ENCODE measurements around the gene ZNF385D.

The ZNF385D gene

GRCh38 chr3:21641959-21642358, 109.1 kb downstream of the ZNF385D start:
- no peak overlapping the region for H3K9ac ChIP-seq (ENCODE audit: low read depth, low read length)
- no peaks in the 10 kb centered on the region for H3K9me3 ChIP-seq (ENCODE audit: insufficient read depth, low read depth, low read length)
- H3K36me3 ChIP-seq (ENCODE audit: insufficient read depth, low read depth, low read length) = no peaks in the 10 kb centered on the region
- no peak overlapping the region for H3K27ac ChIP-seq (ENCODE audit: low read length)
- H3K4me3 ChIP-seq (ENCODE audit: low read length) = no peak overlapping the region
- H3K4me1 ChIP-seq (ENCODE audit: insufficient read depth, low read length) = peaks cover 4% of the 10 kb centered on the region; the same call in 1 of the 2 replicates
- H3K27me3 ChIP-seq (ENCODE audit: insufficient read depth, low read length) = no peaks in the 10 kb centered on the region

DNA sequence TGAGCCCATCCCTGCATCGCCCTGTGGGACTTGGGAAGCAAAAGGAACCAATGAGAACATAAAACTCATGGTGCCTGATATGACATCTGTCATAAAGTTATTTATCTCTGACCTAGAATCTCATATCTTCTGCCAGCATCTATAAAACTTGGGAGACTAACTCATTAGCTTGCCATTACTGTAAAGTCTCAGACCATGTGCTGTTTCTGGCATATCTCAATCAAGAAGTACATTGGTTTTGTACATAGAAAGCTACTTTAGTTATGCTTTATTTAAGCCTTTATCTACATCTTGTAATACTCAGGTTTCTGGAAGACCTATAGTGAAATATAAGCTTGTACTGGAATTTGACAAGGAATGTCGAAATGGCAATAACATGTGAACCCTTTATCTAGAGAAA, 112.5 kb downstream of the ZNF385D start:
- H3K27ac ChIP-seq (ENCODE audit: low read length) = no peak overlapping the region
- H3K27me3 ChIP-seq (ENCODE audit: insufficient read depth, low read length) = no peaks in the 10 kb centered on the region
- no peak overlapping the region for H3K9ac ChIP-seq (ENCODE audit: low read depth, low read length)
- no peak overlapping the region for H3K4me3 ChIP-seq (ENCODE audit: low read length)
- H3K9me3 ChIP-seq (ENCODE audit: insufficient read depth, low read depth, low read length) = no peaks in the 10 kb centered on the region
- H3K36me3 ChIP-seq (ENCODE audit: insufficient read depth, low read depth, low read length) = no peaks in the 10 kb centered on the region
- H3K4me1 ChIP-seq (ENCODE audit: insufficient read depth, low read length) = no peaks in the 10 kb centered on the region

GRCh38 chr3:21634112-21634511, 116.9 kb downstream of the ZNF385D start:
- Histone ChIP-seq H3K27ac (ENCODE audit: low read length) (no peak overlapping the region), H3K4me3 (ENCODE audit: low read length) (no peak overlapping the region), H3K9me3 (ENCODE audit: insufficient read depth, low read depth, low read length) (no peaks in the 10 kb centered on the region), H3K9ac (ENCODE audit: low read depth, low read length) (no peak overlapping the region), H3K36me3 (ENCODE audit: insufficient read depth, low read depth, low read length) (no peaks in the 10 kb centered on the region), H3K27me3 (ENCODE audit: insufficient read depth, low read length) (no peaks in the 10 kb centered on the region), H3K4me1 (ENCODE audit: insufficient read depth, low read length) (no peaks in the 10 kb centered on the region)

DNA sequence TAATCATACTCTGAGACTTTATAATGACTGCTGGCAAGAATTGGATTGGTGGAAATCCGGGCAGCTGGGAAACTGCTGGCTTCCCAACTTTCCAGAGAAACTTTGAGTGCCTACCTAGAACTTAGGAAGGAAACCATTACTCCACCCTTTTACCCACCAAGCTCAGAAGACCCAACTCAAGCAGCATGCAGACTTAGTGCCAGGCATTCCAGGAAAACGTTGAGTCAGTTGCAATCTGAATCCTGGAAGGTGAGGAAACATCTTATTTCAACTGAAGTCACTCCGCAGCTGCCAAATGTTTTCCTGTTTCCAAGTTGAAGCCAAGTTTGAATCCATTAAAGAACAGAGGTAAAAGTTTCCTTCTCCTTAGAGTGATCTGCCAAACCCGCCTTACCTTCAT, 126.5 kb downstream of the ZNF385D start:
- Histone ChIP-seq H3K36me3 (ENCODE audit: insufficient read depth, low read depth, low read length) (no peaks in the 10 kb centered on the region), H3K9ac (ENCODE audit: low read depth, low read length) (no peak overlapping the region), H3K27ac (ENCODE audit: low read length) (no peak overlapping the region)

DNA sequence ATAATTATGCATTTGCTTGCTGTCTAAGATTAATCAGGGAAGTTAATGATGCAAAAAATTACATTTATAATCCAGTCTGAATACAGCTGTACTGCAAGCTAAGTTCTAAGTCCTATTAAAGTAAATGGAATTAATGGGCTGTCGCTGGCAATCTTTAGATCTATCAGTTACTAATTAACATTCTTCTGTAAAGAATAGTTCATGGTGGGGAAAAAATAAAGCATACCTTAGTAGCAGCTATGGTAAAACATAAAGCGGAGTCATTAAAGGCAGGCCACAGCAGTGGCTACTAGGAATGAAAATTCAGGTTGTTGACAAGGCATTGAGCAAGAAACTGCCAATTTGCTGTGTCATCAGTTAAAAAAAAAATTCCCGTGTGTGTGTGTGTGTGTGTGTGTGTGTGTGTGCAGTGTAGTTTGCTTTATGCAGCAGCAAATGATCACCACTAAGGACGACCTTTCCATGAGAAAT, 129.8 kb downstream of the ZNF385D start:
- Histone ChIP-seq H3K27me3 (ENCODE audit: insufficient read depth, low read length) (no peaks in the 10 kb centered on the region), H3K27ac (ENCODE audit: low read length) (no peak overlapping the region), H3K36me3 (ENCODE audit: insufficient read depth, low read depth, low read length) (no peaks in the 10 kb centered on the region), H3K9ac (ENCODE audit: low read depth, low read length) (no peak overlapping the region), H3K9me3 (ENCODE audit: insufficient read depth, low read depth, low read length) (no peaks in the 10 kb centered on the region), H3K4me1 (ENCODE audit: insufficient read depth, low read length) (no peaks in the 10 kb centered on the region), H3K4me3 (ENCODE audit: low read length) (no peak overlapping the region)

More for the DNA sequence above, 126.5 kb downstream of the ZNF385D start:
- no peaks in the 10 kb centered on the region for H3K27me3 ChIP-seq (ENCODE audit: insufficient read depth, low read length)
- H3K4me3 ChIP-seq (ENCODE audit: low read length) = no peak overlapping the region
- no peaks in the 10 kb centered on the region for H3K4me1 ChIP-seq (ENCODE audit: insufficient read depth, low read length)
- no peaks in the 10 kb centered on the region for H3K9me3 ChIP-seq (ENCODE audit: insufficient read depth, low read depth, low read length)

DNA sequence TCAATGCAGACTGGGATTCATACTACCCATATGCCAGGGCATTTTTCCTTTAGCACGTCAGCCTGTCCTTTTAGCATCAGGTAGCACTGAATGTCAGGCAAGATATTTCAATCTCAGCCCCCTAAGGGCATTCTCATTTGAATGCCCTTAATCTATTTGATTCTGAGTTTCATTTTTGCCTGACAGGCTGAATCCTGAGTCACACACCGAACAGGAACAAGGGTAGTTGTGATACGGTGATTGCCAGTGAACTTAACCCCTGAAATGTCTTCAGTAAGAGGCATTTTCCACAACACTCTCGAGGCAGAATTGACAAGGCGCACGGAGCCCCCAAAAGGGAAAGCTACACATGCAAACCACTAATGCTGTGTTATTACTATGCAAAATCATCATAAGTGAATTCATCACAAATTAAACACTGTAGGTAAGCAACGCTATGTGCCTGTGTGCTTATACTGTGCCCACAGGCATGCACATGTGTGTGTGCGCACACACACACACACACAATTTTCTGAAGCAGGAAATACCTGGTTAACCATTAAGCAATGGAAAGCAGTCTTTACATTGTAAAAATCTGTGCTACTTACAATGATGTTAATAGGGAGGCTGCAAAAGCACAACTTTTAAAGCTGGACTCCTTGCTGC, 130.4 kb downstream of the ZNF385D start:
- Histone ChIP-seq H3K9me3 (ENCODE audit: insufficient read depth, low read depth, low read length) (no peaks in the 10 kb centered on the region), H3K9ac (ENCODE audit: low read depth, low read length) (no peak overlapping the region), H3K4me1 (ENCODE audit: insufficient read depth, low read length) (no peaks in the 10 kb centered on the region), H3K36me3 (ENCODE audit: insufficient read depth, low read depth, low read length) (no peaks in the 10 kb centered on the region), H3K4me3 (ENCODE audit: low read length) (no peak overlapping the region), H3K27me3 (ENCODE audit: insufficient read depth, low read length) (no peaks in the 10 kb centered on the region), H3K27ac (ENCODE audit: low read length) (no peak overlapping the region)

- 0 out of 2 replicates have a peak, but pooled peaks cover 3% of the 10 kb centered on the region for H3K4me1 ChIP-seq (ENCODE audit: insufficient read depth, low read length)
- no peak overlapping the region for H3K9ac ChIP-seq (ENCODE audit: low read depth, low read length)
- H3K27me3 ChIP-seq (ENCODE audit: insufficient read depth, low read length) = no peaks in the 10 kb centered on the region
- no peak overlapping the region for H3K4me3 ChIP-seq (ENCODE audit: low read length)
- H3K36me3 ChIP-seq (ENCODE audit: insufficient read depth, low read depth, low read length) = no peaks in the 10 kb centered on the region
- no peak overlapping the region for H3K27ac ChIP-seq (ENCODE audit: low read length)
- H3K9me3 ChIP-seq (ENCODE audit: insufficient read depth, low read depth, low read length) = no peaks in the 10 kb centered on the region
These were observed 132.3 kb downstream of the ZNF385D start for GRCh38 chr3:21618695-21619094.

DNA sequence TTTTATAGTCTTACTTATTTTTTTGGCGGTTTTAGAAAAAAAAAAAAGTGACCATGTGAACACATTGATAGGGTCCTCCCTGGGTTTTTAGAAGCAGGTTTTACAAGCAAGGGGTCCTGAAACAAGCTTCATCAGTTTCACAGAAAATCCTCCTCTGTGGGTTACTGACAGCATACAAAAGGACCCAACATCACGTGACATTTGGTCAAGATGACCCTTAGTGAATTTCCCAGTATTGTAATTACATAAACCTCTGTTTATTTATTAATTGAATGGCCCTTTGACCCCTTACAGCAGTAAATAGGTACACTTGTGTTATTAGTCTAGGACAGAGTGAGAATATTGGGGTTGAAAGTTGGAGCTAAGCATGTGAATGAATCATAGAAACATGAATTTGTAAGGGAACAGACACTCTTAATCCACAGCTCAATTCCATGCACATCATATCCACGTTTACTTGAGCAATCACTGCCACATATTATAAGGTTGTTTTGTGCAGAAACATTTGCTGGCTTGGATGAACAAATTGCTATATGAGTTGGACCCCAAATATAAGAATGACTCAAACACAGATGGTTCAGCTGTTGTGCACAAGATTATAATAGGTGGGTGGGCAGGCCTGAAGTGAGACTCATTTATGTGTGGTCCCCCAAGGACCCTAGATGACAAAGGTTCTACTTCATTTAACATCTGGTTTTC, 137.5 kb downstream of the ZNF385D start:
- H3K9ac ChIP-seq (ENCODE audit: low read depth, low read length) = no peak overlapping the region
- 0 out of 2 replicates have a peak, but pooled peaks cover 3% of the 10 kb centered on the region for H3K4me1 ChIP-seq (ENCODE audit: insufficient read depth, low read length)
- H3K27me3 ChIP-seq (ENCODE audit: insufficient read depth, low read length) = no peaks in the 10 kb centered on the region
- H3K9me3 ChIP-seq (ENCODE audit: insufficient read depth, low read depth, low read length) = no peaks in the 10 kb centered on the region
- H3K4me3 ChIP-seq (ENCODE audit: low read length) = no peak overlapping the region
- H3K36me3 ChIP-seq (ENCODE audit: insufficient read depth, low read depth, low read length) = no peaks in the 10 kb centered on the region
- H3K27ac ChIP-seq (ENCODE audit: low read length) = no peak overlapping the region

DNA sequence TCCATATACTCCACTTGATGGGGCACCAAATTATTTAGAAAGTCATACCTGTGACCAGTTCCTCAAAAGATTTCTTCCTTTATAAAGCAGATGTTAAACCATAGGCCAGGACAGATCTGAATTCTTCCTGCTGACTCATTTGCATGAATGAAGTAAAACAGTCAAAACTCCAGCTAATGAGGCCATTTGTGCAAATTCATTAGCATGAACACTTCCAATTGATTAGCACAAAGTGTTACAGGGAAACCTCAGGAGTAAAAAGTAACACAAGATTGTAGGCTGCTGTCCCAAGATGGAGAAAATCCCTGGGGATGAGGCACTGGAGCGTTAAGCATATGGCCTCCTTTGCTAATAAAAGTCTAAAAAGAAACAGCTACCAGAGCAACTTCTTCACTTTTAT, 149.8 kb downstream of the ZNF385D start:
- Histone ChIP-seq H3K27ac (ENCODE audit: low read length) (no peak overlapping the region), H3K4me1 (ENCODE audit: insufficient read depth, low read length) (no peaks in the 10 kb centered on the region), H3K36me3 (ENCODE audit: insufficient read depth, low read depth, low read length) (no peaks in the 10 kb centered on the region), H3K9me3 (ENCODE audit: insufficient read depth, low read depth, low read length) (no peaks in the 10 kb centered on the region), H3K9ac (ENCODE audit: low read depth, low read length) (no peak overlapping the region), H3K27me3 (ENCODE audit: insufficient read depth, low read length) (no peaks in the 10 kb centered on the region), H3K4me3 (ENCODE audit: low read length) (no peak overlapping the region)

DNA sequence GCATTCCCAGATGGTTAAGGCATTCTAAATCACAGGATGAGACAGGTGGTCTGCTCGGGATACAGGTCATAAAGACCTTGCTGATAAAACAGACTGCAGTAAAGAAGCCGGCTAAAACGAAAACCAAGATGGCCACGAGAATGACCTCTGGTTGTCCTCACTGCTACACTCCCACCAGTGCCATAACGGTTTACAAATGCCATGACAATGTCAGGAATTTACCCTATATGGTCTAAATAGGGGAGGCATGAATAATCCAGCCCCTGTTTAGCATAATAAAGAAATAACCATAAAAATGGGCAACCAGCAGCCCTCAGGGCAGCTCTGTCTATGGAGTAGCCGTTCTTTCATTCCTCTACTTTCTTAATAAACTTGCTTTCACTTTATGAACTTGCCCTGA, 151.1 kb downstream of the ZNF385D start:
- no peak overlapping the region for H3K4me3 ChIP-seq (ENCODE audit: low read length)
- H3K36me3 ChIP-seq (ENCODE audit: insufficient read depth, low read depth, low read length) = no peaks in the 10 kb centered on the region
- H3K27me3 ChIP-seq (ENCODE audit: insufficient read depth, low read length) = no peaks in the 10 kb centered on the region
- H3K9ac ChIP-seq (ENCODE audit: low read depth, low read length) = no peak overlapping the region
- no peaks in the 10 kb centered on the region for H3K9me3 ChIP-seq (ENCODE audit: insufficient read depth, low read depth, low read length)
- no peaks in the 10 kb centered on the region for H3K4me1 ChIP-seq (ENCODE audit: insufficient read depth, low read length)
- no peak overlapping the region for H3K27ac ChIP-seq (ENCODE audit: low read length)

GRCh38 chr3:21592828-21593227, 158.2 kb downstream of the ZNF385D start:
- H3K36me3 ChIP-seq (ENCODE audit: insufficient read depth, low read depth, low read length) = no peaks in the 10 kb centered on the region
- H3K27ac ChIP-seq (ENCODE audit: low read length) = no peak overlapping the region
- no peaks in the 10 kb centered on the region for H3K27me3 ChIP-seq (ENCODE audit: insufficient read depth, low read length)
- no peaks in the 10 kb centered on the region for H3K9me3 ChIP-seq (ENCODE audit: insufficient read depth, low read depth, low read length)
- H3K4me1 ChIP-seq (ENCODE audit: insufficient read depth, low read length) = no peaks in the 10 kb centered on the region
- H3K9ac ChIP-seq (ENCODE audit: low read depth, low read length) = no peak overlapping the region
- H3K4me3 ChIP-seq (ENCODE audit: low read length) = no peak overlapping the region

DNA sequence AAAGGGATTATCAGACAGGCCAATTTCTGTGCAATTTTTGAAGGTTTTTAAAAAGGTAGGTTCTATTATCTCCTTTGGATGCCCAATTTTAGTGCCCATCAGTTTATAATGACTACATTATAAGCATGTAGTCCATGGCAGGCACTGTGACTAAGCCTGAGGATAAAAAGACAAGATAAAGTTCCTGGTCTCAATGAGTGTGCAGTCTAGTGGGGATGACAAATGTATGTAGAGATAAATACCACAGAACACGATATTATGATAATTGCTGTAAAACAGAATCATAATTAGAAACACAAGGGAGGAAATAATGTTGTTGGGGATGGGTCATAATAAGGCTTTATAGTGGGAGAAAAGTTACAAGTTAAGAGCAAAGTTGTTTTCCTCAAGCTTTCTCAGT, 163.1 kb downstream of the ZNF385D start:
- Histone ChIP-seq H3K9me3 (ENCODE audit: insufficient read depth, low read depth, low read length) (no peaks in the 10 kb centered on the region), H3K4me3 (ENCODE audit: low read length) (no peak overlapping the region), H3K4me1 (ENCODE audit: insufficient read depth, low read length) (no peaks in the 10 kb centered on the region), H3K36me3 (ENCODE audit: insufficient read depth, low read depth, low read length) (no peaks in the 10 kb centered on the region), H3K27me3 (ENCODE audit: insufficient read depth, low read length) (no peaks in the 10 kb centered on the region), H3K27ac (ENCODE audit: low read length) (no peak overlapping the region), H3K9ac (ENCODE audit: low read depth, low read length) (no peak overlapping the region)

Data from iPS-20b (cell line).